ENCODE measurements around the gene TMEM270. TPM values are rescaled to one million over a fixed set of nuclear protein-coding genes. Genes with fewer than 3 reads are reported as not detected.

The TMEM270 gene
- polyA plus RNA-seq, 1 experiment, result not detected

DNA sequence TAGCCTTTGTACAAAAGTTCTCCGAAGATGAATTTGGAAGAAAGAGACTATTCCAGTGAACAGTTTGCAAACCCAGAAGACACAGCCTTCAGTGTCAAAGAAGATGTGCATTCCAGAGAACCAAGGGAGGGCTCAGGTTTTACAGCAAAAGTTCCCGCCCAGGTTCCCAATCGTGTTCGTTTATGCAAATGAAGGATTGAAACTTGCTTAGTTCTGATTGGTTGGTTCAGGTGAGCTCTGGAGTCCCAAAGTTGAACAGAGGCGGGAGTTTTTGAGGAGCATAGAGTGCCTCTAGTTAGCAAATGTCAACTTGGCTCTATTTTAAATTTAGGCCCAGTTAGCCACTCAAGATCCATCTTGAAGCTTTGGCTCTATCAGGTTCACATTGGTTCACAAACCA is 51.3 kb downstream of the TMEM270 start:
- POLR2A ChIA-PET, result no interaction called here
- Histone ChIP-seq H3K4me3 (ENCODE audit: low read depth, low read length) (no peak overlapping the region), H3K27me3 (ENCODE audit: control insufficient read depth, insufficient read depth, low read length) (no peaks in the 10 kb centered on the region), H3K36me3 (ENCODE audit: control insufficient read depth, insufficient read depth, low read length) (no peaks in the 10 kb centered on the region)
- CTCF ChIA-PET, result no interaction called here
- no peak for DNase-seq (ENCODE audit: low read depth)
- TF ChIP-seq, protein P1, sequence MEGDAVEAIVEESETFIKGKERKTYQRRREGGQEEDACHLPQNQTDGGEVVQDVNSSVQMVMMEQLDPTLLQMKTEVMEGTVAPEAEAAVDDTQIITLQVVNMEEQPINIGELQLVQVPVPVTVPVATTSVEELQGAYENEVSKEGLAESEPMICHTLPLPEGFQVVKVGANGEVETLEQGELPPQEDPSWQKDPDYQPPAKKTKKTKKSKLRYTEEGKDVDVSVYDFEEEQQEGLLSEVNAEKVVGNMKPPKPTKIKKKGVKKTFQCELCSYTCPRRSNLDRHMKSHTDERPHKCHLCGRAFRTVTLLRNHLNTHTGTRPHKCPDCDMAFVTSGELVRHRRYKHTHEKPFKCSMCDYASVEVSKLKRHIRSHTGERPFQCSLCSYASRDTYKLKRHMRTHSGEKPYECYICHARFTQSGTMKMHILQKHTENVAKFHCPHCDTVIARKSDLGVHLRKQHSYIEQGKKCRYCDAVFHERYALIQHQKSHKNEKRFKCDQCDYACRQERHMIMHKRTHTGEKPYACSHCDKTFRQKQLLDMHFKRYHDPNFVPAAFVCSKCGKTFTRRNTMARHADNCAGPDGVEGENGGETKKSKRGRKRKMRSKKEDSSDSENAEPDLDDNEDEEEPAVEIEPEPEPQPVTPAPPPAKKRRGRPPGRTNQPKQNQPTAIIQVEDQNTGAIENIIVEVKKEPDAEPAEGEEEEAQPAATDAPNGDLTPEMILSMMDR (IDR thresholded peaks at IDR 0.05; ENCODE audit: insufficient read depth, low read depth, low read length), result no peak

Other genes with a start within 250 kb of the TMEM270 start
- gene MLXIPL, start 236.6 kb upstream of the TMEM270 start, polyA plus RNA-seq (2011; rRNA removed), result not detected in 2 replicates
- gene VPS37D, start 193.3 kb upstream of the TMEM270 start, polyA plus RNA-seq (2011; rRNA removed), result 2.2 and 3.3 TPM in 2 replicates
- 6.4 and 6.9 TPM in 2 replicates for gene DNAJC30, start 177.7 kb upstream of the TMEM270 start, polyA plus RNA-seq (2011; rRNA removed)
- gene BUD23, start 177.6 kb upstream of the TMEM270 start, polyA plus RNA-seq (2011; rRNA removed), result 66.9 and 69.8 TPM in 2 replicates
- gene STX1A, start 141.5 kb upstream of the TMEM270 start, polyA plus RNA-seq (2011; rRNA removed), result 10.7 and 12.2 TPM in 2 replicates
- gene ABHD11, start 122.4 kb upstream of the TMEM270 start, polyA plus RNA-seq (2011; rRNA removed), result 11.6 and 16.9 TPM in 2 replicates
- gene CLDN3, start 90.9 kb upstream of the TMEM270 start, polyA plus RNA-seq (2011; rRNA removed), result not detected in 2 replicates
- 0.07 and 0.18 TPM in 2 replicates for gene CLDN4, start 30.2 kb upstream of the TMEM270 start, polyA plus RNA-seq (2011; rRNA removed)
- 1.1 and 1.5 TPM in 2 replicates for gene METTL27, start 18.6 kb upstream of the TMEM270 start, polyA plus RNA-seq (2011; rRNA removed)
- 419 and 619 TPM in 2 replicates for gene ELN, start 167.0 kb downstream of the TMEM270 start, polyA plus RNA-seq (2011; rRNA removed)
- gene LIMK1, start 222.6 kb downstream of the TMEM270 start, polyA plus RNA-seq (2011; rRNA removed), result 29.8 and 45.7 TPM in 2 replicates

Measured in BJ (cell line).